ENCODE measurements around the gene ANK2.

GRCh38 chr4:113232194-113232593, 182.7 kb downstream of the ANK2 start:
- TF ChIP-seq CTCF (IDR thresholded peaks at IDR 0.05; ENCODE audit: low read depth, low read length) (no peak), POLR2A (IDR thresholded peaks at IDR 0.05; ENCODE audit: extremely low read depth, insufficient read length) (no peak), MAX (IDR thresholded peaks at IDR 0.05; ENCODE audit: low read depth, low read length) (no peak)
